ENCODE measurements around the gene PFDN1.

The PFDN1 gene

DNA sequence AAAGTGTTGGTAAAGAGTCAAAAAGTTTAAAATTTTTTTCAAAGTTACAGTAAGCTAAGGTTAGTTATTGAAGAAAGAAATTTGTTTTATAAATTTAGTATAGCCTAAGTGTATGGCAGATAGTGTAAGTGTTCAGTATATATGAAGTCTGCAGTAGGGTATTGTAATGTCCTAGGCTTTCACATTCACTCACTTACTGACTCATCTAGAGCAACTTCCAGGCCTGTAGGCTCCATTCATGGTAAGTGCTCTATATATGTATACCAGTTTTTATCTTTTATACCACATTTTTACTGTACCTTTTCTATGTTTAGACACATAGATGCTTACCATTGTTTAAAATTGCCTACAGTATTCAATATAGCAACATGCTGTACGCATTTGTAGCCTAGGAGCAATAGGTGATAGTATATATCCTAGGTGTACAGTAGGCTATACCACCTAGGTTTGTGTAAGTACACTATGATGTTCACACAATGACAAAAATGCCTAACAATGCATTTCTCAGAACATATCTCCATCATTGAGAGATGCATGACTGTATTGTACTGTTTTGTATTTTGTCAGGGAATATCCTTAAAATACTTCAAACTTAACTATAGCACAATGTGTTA is 89.4 kb downstream of the PFDN1 start:
- no peaks in the 10 kb centered on the region for H3K79me2 ChIP-seq (ENCODE audit: control insufficient read depth, insufficient read depth, low read length)
- no peak overlapping the region for H3K18ac ChIP-seq (ENCODE audit: low read length)
- H2BK120ac ChIP-seq (ENCODE audit: low read depth, low read length) = no peak overlapping the region
- no peak overlapping the region for H2BK5ac ChIP-seq (ENCODE audit: low read length)
- peaks cover 4% of the 10 kb centered on the region for H3K4me1 ChIP-seq (ENCODE audit: control insufficient read depth, low read depth, low read length)
- H3K9ac ChIP-seq (ENCODE audit: low read length) = no peak overlapping the region
- H3K4ac ChIP-seq (ENCODE audit: low read depth, low read length) = no peak overlapping the region
- no peak overlapping the region for H2BK15ac ChIP-seq (replicated peaks; ENCODE audit: low read depth)
- no peak overlapping the region for H3K56ac ChIP-seq (ENCODE audit: low read length)
- no peak overlapping the region for H4K5ac ChIP-seq (ENCODE audit: low read length)
- H4K8ac ChIP-seq (ENCODE audit: low read depth, low read length) = no peak overlapping the region
- no peak overlapping the region for H2AK5ac ChIP-seq (ENCODE audit: low read length)
- no peak overlapping the region for H3K23ac ChIP-seq (ENCODE audit: low read length)
- no peaks in the 10 kb centered on the region for H3K36me3 ChIP-seq (ENCODE audit: control insufficient read depth, insufficient read depth, low read length)
- WGBS (ENCODE audit: extremely low coverage, insufficient coverage, low lambda C conversion rate) = no CpG with 5 or more reads among the region's 1 CpG
- H3K4me2 ChIP-seq (ENCODE audit: low read length) = no peak overlapping the region
- no peak overlapping the region for H3K27ac ChIP-seq (ENCODE audit: low read depth, low read length)
- H3K4me3 ChIP-seq (ENCODE audit: low read length) = no peak overlapping the region
- no peak for DNase-seq
- H3K79me1 ChIP-seq (ENCODE audit: low read length) = no peaks in the 10 kb centered on the region
- H3K27me3 ChIP-seq (ENCODE audit: insufficient read depth, low read length, poor library complexity) = no peaks in the 10 kb centered on the region

GRCh38 chr5:140208065-140208464 is 94.8 kb downstream of the PFDN1 start:
- Histone ChIP-seq H2BK15ac (replicated peaks; ENCODE audit: low read depth) (no peak overlapping the region), H2BK5ac (ENCODE audit: low read length) (no peak overlapping the region), H4K5ac (ENCODE audit: low read length) (no peak overlapping the region), H3K56ac (ENCODE audit: low read length) (no peak overlapping the region), H4K8ac (ENCODE audit: low read depth, low read length) (no peak overlapping the region), H3K18ac (ENCODE audit: low read length) (no peak overlapping the region), H3K27ac (ENCODE audit: low read depth, low read length) (no peak overlapping the region), H3K4me2 (ENCODE audit: low read length) (no peak overlapping the region), H3K4me3 (ENCODE audit: low read length) (no peak overlapping the region), H3K23ac (ENCODE audit: low read length) (no peak overlapping the region), H3K79me2 (ENCODE audit: control insufficient read depth, insufficient read depth, low read length) (no peaks in the 10 kb centered on the region), H3K36me3 (ENCODE audit: control insufficient read depth, insufficient read depth, low read length) (no peaks in the 10 kb centered on the region), H3K4ac (ENCODE audit: low read depth, low read length) (no peak overlapping the region), H3K79me1 (ENCODE audit: low read length) (no peaks in the 10 kb centered on the region), H3K27me3 (ENCODE audit: insufficient read depth, low read length, poor library complexity) (no peaks in the 10 kb centered on the region), H2BK120ac (ENCODE audit: low read depth, low read length) (no peak overlapping the region), H3K9ac (ENCODE audit: low read length) (no peak overlapping the region), H3K4me1 (ENCODE audit: control insufficient read depth, low read depth, low read length) (peaks cover 3% of the 10 kb centered on the region), H2AK5ac (ENCODE audit: low read length) (no peak overlapping the region)
- DNase-seq = no peak

GRCh38 chr5:140207250-140207964 is 95.5 kb downstream of the PFDN1 start:
- Histone ChIP-seq H3K4me3 (ENCODE audit: low read length) (no peak overlapping the region), H3K4ac (ENCODE audit: low read depth, low read length) (no peak overlapping the region), H3K18ac (ENCODE audit: low read length) (no peak overlapping the region), H3K79me2 (ENCODE audit: control insufficient read depth, insufficient read depth, low read length) (no peaks in the 10 kb centered on the region), H3K27me3 (ENCODE audit: insufficient read depth, low read length, poor library complexity) (no peaks in the 10 kb centered on the region), H3K79me1 (ENCODE audit: low read length) (no peaks in the 10 kb centered on the region), H3K23ac (ENCODE audit: low read length) (no peak overlapping the region), H4K5ac (ENCODE audit: low read length) (no peak overlapping the region), H3K56ac (ENCODE audit: low read length) (no peak overlapping the region), H2AK5ac (ENCODE audit: low read length) (no peak overlapping the region), H2BK5ac (ENCODE audit: low read length) (no peak overlapping the region), H3K27ac (ENCODE audit: low read depth, low read length) (no peak overlapping the region), H3K36me3 (ENCODE audit: control insufficient read depth, insufficient read depth, low read length) (no peaks in the 10 kb centered on the region), H4K8ac (ENCODE audit: low read depth, low read length) (no peak overlapping the region), H3K4me2 (ENCODE audit: low read length) (no peak overlapping the region), H3K9ac (ENCODE audit: low read length) (no peak overlapping the region), H2BK15ac (replicated peaks; ENCODE audit: low read depth) (no peak overlapping the region), H3K4me1 (ENCODE audit: control insufficient read depth, low read depth, low read length) (peaks cover 3% of the 10 kb centered on the region), H2BK120ac (ENCODE audit: low read depth, low read length) (no peak overlapping the region)
- no CpG with 5 or more reads among the region's 2 CpGs for WGBS (ENCODE audit: extremely low coverage, insufficient coverage, low lambda C conversion rate)
- DNase-seq = no peak

GRCh38 chr5:140205952-140206351 is 96.9 kb downstream of the PFDN1 start:
- Histone ChIP-seq H3K9ac (ENCODE audit: low read length) (no peak overlapping the region), H3K56ac (ENCODE audit: low read length) (peak overlapping the region; percentile 28), H3K4me2 (ENCODE audit: low read length) (no peak overlapping the region), H3K79me2 (ENCODE audit: control insufficient read depth, insufficient read depth, low read length) (no peaks in the 10 kb centered on the region), H2AK5ac (ENCODE audit: low read length) (no peak overlapping the region), H2BK15ac (replicated peaks; ENCODE audit: low read depth) (no peak overlapping the region), H4K5ac (ENCODE audit: low read length) (no peak overlapping the region), H3K36me3 (ENCODE audit: control insufficient read depth, insufficient read depth, low read length) (no peaks in the 10 kb centered on the region), H3K4me1 (ENCODE audit: control insufficient read depth, low read depth, low read length) (peaks cover 3% of the 10 kb centered on the region), H3K23ac (ENCODE audit: low read length) (no peak overlapping the region), H3K27ac (ENCODE audit: low read depth, low read length) (no peak overlapping the region), H3K4me3 (ENCODE audit: low read length) (no peak overlapping the region), H4K8ac (ENCODE audit: low read depth, low read length) (no peak overlapping the region), H3K4ac (ENCODE audit: low read depth, low read length) (no peak overlapping the region), H2BK5ac (ENCODE audit: low read length) (no peak overlapping the region), H2BK120ac (ENCODE audit: low read depth, low read length) (no peak overlapping the region), H3K79me1 (ENCODE audit: low read length) (no peaks in the 10 kb centered on the region), H3K27me3 (ENCODE audit: insufficient read depth, low read length, poor library complexity) (no peaks in the 10 kb centered on the region), H3K18ac (ENCODE audit: low read length) (no peak overlapping the region)
- WGBS (ENCODE audit: extremely low coverage, insufficient coverage, low lambda C conversion rate) = no CpG with 5 or more reads among the region's 4 CpGs
- DNase-seq = peak; percentile 72

GRCh38 chr5:140205216-140205615 is 97.7 kb downstream of the PFDN1 start:
- Histone ChIP-seq H3K36me3 (ENCODE audit: control insufficient read depth, insufficient read depth, low read length) (no peaks in the 10 kb centered on the region), H2BK5ac (ENCODE audit: low read length) (no peak overlapping the region)
- no CpG with 5 or more reads among the region's 2 CpGs for WGBS (ENCODE audit: extremely low coverage, insufficient coverage, low lambda C conversion rate)

GRCh38 chr5:140202610-140203009 is 100.3 kb downstream of the PFDN1 start:
- H4K8ac ChIP-seq (ENCODE audit: low read depth, low read length) = no peak overlapping the region
- H3K9ac ChIP-seq (ENCODE audit: low read length) = no peak overlapping the region
- no peak overlapping the region for H2BK120ac ChIP-seq (ENCODE audit: low read depth, low read length)

More at GRCh38 chr5:140205216-140205615, 97.7 kb downstream of the PFDN1 start:
- H3K23ac ChIP-seq (ENCODE audit: low read length) = no peak overlapping the region
- H3K4me3 ChIP-seq (ENCODE audit: low read length) = no peak overlapping the region
- H3K18ac ChIP-seq (ENCODE audit: low read length) = no peak overlapping the region
- no peak overlapping the region for H4K8ac ChIP-seq (ENCODE audit: low read depth, low read length)
- peaks cover 3% of the 10 kb centered on the region for H3K4me1 ChIP-seq (ENCODE audit: control insufficient read depth, low read depth, low read length)
- no peak overlapping the region for H4K5ac ChIP-seq (ENCODE audit: low read length)
- H3K27ac ChIP-seq (ENCODE audit: low read depth, low read length) = no peak overlapping the region
- H2BK15ac ChIP-seq (replicated peaks; ENCODE audit: low read depth) = no peak overlapping the region
- H3K4me2 ChIP-seq (ENCODE audit: low read length) = no peak overlapping the region
- H3K79me2 ChIP-seq (ENCODE audit: control insufficient read depth, insufficient read depth, low read length) = no peaks in the 10 kb centered on the region
- H3K56ac ChIP-seq (ENCODE audit: low read length) = no peak overlapping the region
- no peaks in the 10 kb centered on the region for H3K79me1 ChIP-seq (ENCODE audit: low read length)
- no peak overlapping the region for H2BK120ac ChIP-seq (ENCODE audit: low read depth, low read length)
- no peak overlapping the region for H3K4ac ChIP-seq (ENCODE audit: low read depth, low read length)
- H2AK5ac ChIP-seq (ENCODE audit: low read length) = no peak overlapping the region
- H3K27me3 ChIP-seq (ENCODE audit: insufficient read depth, low read length, poor library complexity) = no peaks in the 10 kb centered on the region
- DNase-seq = no peak
- no peak overlapping the region for H3K9ac ChIP-seq (ENCODE audit: low read length)

More at GRCh38 chr5:140202610-140203009, 100.3 kb downstream of the PFDN1 start:
- no peaks in the 10 kb centered on the region for H3K79me1 ChIP-seq (ENCODE audit: low read length)
- H3K79me2 ChIP-seq (ENCODE audit: control insufficient read depth, insufficient read depth, low read length) = no peaks in the 10 kb centered on the region
- no peak overlapping the region for H3K4me3 ChIP-seq (ENCODE audit: low read length)
- no peak overlapping the region for H4K5ac ChIP-seq (ENCODE audit: low read length)
- no peaks in the 10 kb centered on the region for H3K27me3 ChIP-seq (ENCODE audit: insufficient read depth, low read length, poor library complexity)
- DNase-seq = no peak
- no peak overlapping the region for H3K27ac ChIP-seq (ENCODE audit: low read depth, low read length)
- no peak overlapping the region for H2BK5ac ChIP-seq (ENCODE audit: low read length)
- no peak overlapping the region for H3K4me2 ChIP-seq (ENCODE audit: low read length)
- no peak overlapping the region for H3K23ac ChIP-seq (ENCODE audit: low read length)
- H3K4ac ChIP-seq (ENCODE audit: low read depth, low read length) = no peak overlapping the region
- H3K36me3 ChIP-seq (ENCODE audit: control insufficient read depth, insufficient read depth, low read length) = no peaks in the 10 kb centered on the region
- H3K18ac ChIP-seq (ENCODE audit: low read length) = no peak overlapping the region
- H2BK15ac ChIP-seq (replicated peaks; ENCODE audit: low read depth) = no peak overlapping the region
- no peak overlapping the region for H3K56ac ChIP-seq (ENCODE audit: low read length)
- WGBS (ENCODE audit: extremely low coverage, insufficient coverage, low lambda C conversion rate) = no CpG with 5 or more reads among the region's 2 CpGs
- H2AK5ac ChIP-seq (ENCODE audit: low read length) = no peak overlapping the region
- peaks cover 3% of the 10 kb centered on the region for H3K4me1 ChIP-seq (ENCODE audit: control insufficient read depth, low read depth, low read length)

Measured in mesendoderm (in vitro differentiated cells).